GM18951 (cell line): ENCODE measurements around the gene LRRFIP1.
"Not testable (repeated sequence)": the region's sequence is repeated elsewhere in the genome, so short reads cannot be mapped to it uniquely, and the experiment has no call there.

Experiments used
- POLR2A ChIP-seq: IDR thresholded peaks from 4 replicates; pipeline ENCODE4 v1.6.1; 2011; ENCODE audit warnings: mild to moderate bottlenecking; ENCODE audit not compliant: insufficient read length, insufficient read depth; ENCODE audit errors: extremely low read depth
- in situ Hi-C: fragments of 300-500 bp; cut with MboI; formaldehyde crosslinking; loops from one replicate; pipeline ENCODE4 v1.12.0; 2022; ENCODE audit warnings: low sequenced_read_pairs, mixed read lengths, inconsistent platforms; ENCODE audit not compliant: unreplicated experiment

LRRFIP1 gene

DNA sequence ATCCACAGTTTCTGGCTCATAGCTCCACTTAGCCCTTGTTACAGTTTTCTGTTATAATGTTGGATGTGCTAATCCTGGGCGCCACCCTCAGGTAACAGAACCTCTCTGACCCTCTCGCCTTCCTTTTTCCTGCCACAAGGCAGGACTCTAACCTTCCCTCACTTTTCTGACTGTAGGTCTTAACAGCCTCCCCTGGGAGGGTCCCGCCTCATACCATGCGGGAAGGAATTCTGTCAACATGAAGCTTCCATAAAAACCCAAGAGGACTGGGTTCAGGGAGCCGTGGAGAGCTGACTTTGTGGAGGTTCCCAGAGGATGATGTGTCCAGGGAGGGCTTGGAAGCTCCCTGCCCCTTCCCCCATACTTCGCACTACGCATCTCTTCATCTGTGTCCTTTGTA is 25.0 kb upstream of the LRRFIP1 start:
- in situ Hi-C loops, result no loop called here
- TF ChIP-seq POLR2A, result no peak

DNA sequence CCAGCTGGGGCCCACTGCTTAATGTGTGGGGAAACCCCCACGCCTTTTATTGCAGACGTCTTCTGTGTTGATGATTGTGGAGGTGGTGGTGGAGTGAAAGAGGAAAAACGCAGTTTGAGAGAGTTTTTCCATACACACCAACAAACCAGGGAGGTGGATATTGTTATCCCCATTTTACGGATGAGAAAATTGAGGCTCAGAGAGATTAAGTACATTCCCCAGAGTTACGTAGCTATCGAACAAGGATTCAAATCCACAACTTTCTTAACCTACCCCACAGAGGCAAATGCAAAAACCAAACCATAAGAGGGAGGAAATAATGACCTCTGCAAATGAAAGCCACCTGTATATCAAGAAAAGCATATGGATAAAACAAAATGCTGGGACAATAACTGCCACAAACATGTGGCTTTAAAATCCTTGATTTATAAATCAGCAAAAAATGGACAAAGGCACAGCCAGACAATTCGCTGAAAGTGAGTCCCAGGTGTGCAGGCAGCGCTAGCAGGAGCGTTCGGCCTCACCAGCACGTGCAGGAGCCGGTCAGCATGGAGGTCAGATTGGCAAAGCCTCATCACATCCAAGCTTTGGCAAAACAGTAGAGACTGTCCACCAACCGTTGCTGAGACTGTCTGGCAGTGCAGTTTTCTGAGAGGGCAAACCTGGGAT is 24.2 kb upstream of the LRRFIP1 start:
- in situ Hi-C loops, result no loop called here
- no peak for TF ChIP-seq POLR2A

GRCh38 chr2:237603718-237604362 is 23.5 kb upstream of the LRRFIP1 start:
- in situ Hi-C loops, result no loop called here
- TF ChIP-seq POLR2A, result no peak

DNA sequence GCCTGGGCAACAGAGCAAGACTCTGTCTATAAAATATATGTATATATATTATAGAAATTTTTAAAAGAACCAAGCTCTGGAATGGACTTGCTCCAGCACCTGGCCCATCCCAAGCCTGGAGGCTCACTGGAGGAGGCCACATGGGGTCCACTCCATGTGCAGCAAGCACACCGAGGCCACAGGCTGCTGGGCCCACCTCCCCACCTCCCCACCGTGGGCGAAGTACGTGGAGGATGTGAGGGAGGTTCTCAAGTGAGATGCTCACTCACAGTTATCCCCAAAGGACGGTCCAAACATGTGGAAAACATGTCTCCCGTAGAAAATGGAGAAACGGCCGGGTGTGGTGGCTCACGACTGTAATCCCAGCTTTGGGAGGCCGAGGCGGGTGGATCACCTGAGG is 23.0 kb upstream of the LRRFIP1 start:
- TF ChIP-seq POLR2A, result no peak
- in situ Hi-C loops, result no loop called here

GRCh38 chr2:237604960-237605359 is 22.4 kb upstream of the LRRFIP1 start:
- in situ Hi-C loops, result no loop called here
- no peak for TF ChIP-seq POLR2A

GRCh38 chr2:237606522-237606921 is 20.9 kb upstream of the LRRFIP1 start:
- in situ Hi-C loops, result not testable (repeated sequence)

DNA sequence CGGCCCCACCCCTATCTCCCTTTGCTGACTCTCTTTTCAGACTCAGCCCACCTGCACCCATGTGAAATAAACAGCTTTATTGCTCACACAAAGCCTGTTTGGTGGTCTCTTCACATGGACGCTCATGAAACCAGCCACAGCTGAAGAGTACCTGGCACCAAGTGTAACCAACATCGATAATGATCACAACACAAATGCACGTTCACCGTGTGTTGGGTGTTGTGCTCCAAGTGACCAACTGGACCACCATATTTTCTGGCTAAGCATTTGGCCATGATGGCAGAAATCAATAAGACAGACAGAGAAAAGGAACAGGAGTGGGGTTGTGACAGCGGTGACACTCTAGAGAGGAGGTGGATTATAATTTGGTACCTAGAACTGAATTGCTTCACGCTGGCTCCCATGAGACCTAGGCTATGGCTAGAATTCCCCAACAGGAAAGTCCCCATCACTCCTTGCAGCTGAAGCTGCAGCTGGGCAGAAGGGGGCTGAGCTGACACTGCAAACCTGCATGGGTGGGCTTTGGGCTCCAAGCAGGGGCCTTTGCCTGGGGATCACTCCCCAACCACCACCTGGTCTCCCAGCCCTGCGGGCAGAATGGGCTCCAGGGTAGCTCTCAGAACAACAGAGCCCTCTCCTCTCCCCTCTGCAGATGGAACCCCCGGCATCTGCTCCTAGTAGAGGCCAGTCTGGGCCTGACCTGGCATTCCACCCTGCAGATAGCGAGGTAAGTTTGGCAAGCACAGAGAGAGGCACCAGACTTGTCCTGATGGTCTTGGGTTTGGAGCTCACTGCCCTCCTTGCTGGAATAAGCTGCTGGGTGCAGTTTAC is 14.6 kb upstream of the LRRFIP1 start:
- TF ChIP-seq POLR2A, result no peak
- in situ Hi-C loops, result no loop called here

DNA sequence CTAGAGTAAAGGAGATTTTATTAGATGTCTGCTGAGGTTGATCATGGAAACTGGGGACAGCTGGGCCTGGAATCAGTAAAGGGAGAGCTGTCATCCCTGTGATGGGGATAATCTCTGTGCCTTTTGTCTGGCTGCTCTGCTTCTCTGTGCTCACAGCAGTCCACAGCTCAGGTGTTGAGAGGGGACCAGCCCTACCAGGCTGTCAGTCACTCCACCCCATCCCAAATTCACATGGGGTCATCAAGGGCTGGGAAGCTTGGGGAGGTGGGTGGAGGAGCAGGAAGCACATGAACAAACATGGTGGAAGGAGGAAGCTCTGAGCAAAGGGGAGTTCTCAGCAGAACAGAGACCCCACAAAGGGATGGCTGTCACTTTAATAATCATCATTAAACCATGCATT is 13.7 kb upstream of the LRRFIP1 start:
- TF ChIP-seq POLR2A, result no peak
- in situ Hi-C loops, result no loop called here

- no peak for TF ChIP-seq POLR2A
- in situ Hi-C loops, result no loop called here
These were observed 13.2 kb upstream of the LRRFIP1 start for GRCh38 chr2:237614151-237614720.

- in situ Hi-C loops, result no loop called here
- no peak for TF ChIP-seq POLR2A
These were observed 11.6 kb upstream of the LRRFIP1 start for GRCh38 chr2:237615631-237616249.

GRCh38 chr2:237616373-237616733 is 11.0 kb upstream of the LRRFIP1 start:
- in situ Hi-C loops, result no loop called here
- TF ChIP-seq POLR2A, result no peak

- in situ Hi-C loops, result no loop called here
These were observed 10.4 kb upstream of the LRRFIP1 start for GRCh38 chr2:237616734-237617586.

More at GRCh38 chr2:237616734-237617586, 10.4 kb upstream of the LRRFIP1 start:
- TF ChIP-seq POLR2A, result no peak
